A673 (cell line): ENCODE data around the gene COG1.

ENCODE experiments used
- EZH2 ChIP-seq: fragments of 200-600 bp; sonication (generic); IDR thresholded peaks from 2 replicates; pipeline ENCODE4 v1.6.1; 2017; ENCODE audit warnings: borderline replicate concordance, low read depth, mild to moderate bottlenecking, mixed read lengths, antibody characterized with exemption, low read length; ENCODE audit not compliant: poor library complexity, severe bottlenecking
- TF ChIP-seq, protein P1 (sequence below): fragments of 300-800, 200-600 bp; sonication (generic); conservative IDR thresholded peaks from 2 replicates; pipeline ENCODE4 v1.5.1; 2017; ENCODE audit warnings: low read depth, mild to moderate bottlenecking, antibody characterized with exemption, low read length, moderate library complexity, mixed read lengths

DNA sequence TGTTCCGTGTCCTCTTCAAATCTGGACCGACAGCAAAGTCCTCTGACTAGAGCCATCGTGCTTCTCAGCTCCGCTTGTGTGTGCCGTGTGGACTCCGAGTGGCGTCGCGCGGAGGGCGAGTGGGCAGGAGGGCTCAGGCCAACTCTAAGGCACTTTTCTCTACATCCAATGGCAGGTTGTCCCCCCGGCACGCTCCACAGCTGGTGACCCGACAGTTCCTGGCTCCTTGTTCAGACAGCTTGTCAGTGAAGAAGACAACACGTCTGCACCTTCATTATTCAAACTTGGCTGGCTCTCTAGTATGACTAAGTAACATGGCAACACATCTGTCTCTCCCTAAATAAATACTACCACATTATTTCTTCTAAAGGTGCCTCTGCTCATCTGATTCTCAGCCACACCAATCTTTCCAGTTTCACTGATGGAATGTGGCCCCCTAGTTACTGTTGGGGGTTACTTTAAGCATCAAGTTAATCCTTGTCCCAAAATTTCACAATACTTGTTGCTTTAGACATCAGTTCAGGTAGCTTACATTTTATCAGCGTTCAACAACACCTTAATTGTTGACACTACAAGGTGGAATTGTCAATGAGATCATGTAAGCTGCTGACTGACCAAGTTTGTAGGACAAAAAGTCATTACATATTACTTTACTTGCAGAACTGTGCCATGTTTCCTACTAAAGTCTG is 15.4 kb downstream of the COG1 start:
- TF ChIP-seq, protein P1, sequence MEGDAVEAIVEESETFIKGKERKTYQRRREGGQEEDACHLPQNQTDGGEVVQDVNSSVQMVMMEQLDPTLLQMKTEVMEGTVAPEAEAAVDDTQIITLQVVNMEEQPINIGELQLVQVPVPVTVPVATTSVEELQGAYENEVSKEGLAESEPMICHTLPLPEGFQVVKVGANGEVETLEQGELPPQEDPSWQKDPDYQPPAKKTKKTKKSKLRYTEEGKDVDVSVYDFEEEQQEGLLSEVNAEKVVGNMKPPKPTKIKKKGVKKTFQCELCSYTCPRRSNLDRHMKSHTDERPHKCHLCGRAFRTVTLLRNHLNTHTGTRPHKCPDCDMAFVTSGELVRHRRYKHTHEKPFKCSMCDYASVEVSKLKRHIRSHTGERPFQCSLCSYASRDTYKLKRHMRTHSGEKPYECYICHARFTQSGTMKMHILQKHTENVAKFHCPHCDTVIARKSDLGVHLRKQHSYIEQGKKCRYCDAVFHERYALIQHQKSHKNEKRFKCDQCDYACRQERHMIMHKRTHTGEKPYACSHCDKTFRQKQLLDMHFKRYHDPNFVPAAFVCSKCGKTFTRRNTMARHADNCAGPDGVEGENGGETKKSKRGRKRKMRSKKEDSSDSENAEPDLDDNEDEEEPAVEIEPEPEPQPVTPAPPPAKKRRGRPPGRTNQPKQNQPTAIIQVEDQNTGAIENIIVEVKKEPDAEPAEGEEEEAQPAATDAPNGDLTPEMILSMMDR: no peak
- no peak for TF ChIP-seq EZH2
